Sigmoid colon (tissue), 4 donors: ENCODE results near the gene APOD.
"Not testable (repeated sequence)": the region's sequence is repeated elsewhere in the genome, so short reads cannot be mapped to it uniquely, and the experiment has no call there.

ENCODE experiments used
- CTCF ChIP-seq, 4 experiments: fragments of 450-650 bp in 3 of 4; fragments of 200-600 bp in 1 of 4; IDR thresholded peaks; one replicate each; pipeline ENCODE4 v1.5.1; 2016 to 2019; ENCODE audit warnings: antibody characterized with exemption in 4 of 4, mild to moderate bottlenecking in 3 of 4, moderate library complexity in 2 of 4
- EP300 ChIP-seq, 4 donors: sonication (generic); formaldehyde crosslinking; IDR thresholded peaks; one replicate each; pipeline ENCODE4 v1.6.1; 2017; ENCODE audit warnings: antibody characterized with exemption in 4 of 4
- POLR2A ChIP-seq, 2 donors: fragments of 450-650 bp; IDR thresholded peaks; one replicate each; pipeline ENCODE4 v1.6.1; 2016; ENCODE audit warnings: antibody characterized with exemption in 2 of 2, mild to moderate bottlenecking in 2 of 2, moderate library complexity in 2 of 2
- POLR2AphosphoS5 ChIP-seq, 4 donors: sonication (generic); formaldehyde crosslinking; IDR thresholded peaks; one replicate each; pipeline ENCODE4 v1.6.1; 2017; ENCODE audit warnings: antibody characterized with exemption in 4 of 4

DNA sequence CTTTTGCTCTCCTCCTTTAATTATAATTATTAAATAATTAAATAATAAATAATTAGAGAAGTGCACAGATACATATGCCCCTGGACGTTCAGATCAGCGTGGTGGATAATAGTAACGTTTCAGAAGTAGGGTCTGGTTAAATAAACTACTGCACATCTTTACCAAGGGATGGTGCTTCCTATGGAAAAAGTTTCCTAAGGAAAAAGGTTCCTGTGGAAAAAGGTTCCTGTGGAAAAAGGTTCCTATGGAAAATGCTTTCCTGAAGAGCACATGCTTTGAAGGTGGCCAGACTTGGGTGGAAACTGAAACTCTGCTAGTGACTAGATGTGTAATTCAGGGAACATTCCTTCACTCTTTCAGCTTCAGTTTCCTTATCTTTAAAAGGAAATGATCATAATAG is 37.4 kb upstream of the APOD start:
- not testable (repeated sequence) for TF ChIP-seq CTCF, POLR2AphosphoS5, POLR2A, EP300 (IDR thresholded peaks at IDR 0.05)
